ENCODE results near the gene SMARCAD1. TPM values are rescaled to one million over a fixed set of nuclear protein-coding genes. Genes with fewer than 3 reads are reported as not detected.

SMARCAD1 gene
- total and polyA plus RNA-seq, 9 of the 15 experiments (the other 6 are each of a cell fraction or from before 2014, with no cell fraction given) = 11.2 to 52.2 (median 34.6) TPM

DNA sequence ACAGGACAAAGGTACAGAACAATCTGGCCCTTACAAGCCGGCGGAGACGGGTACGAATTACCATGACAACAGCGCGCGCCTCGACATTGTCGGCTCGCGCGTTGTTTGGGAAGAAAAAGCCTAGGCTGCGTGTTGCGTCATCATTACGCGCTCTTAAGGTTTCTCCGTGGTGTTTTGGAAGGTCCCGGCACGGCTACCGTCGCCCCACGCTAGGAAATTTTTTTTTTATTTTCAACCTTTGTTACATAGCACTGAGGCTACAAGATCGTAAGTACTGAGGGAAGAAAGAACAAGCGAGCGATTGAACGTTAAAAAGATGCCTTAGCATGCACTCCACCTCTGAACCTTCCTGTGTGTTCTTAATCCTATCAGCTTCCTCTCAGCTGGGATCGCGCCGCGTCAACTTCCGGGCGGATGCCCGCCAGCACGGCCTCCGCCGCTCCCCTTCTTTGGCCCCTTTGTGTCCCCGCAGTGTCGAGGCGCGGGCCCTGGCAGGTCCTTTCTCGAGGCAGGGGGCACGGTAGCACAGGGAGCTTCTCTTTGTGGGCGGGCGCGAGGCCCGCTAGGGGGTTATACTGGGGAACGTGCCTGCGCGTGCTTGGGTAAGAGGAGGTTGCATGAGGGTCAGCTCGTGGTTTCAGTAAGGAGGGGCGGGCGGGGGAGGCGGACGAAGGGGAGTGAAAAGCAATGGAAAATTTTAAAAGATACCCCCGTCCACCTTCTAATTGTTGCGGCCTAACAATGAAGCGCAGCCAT is at the start of gene SMARCAD1 (continued):
- TF ChIP-seq ETV1 (tag; conservative IDR thresholded peaks at IDR 0.05; ENCODE audit: low read depth) = peak; percentile 89
- no peak for TF ChIP-seq SMAD2 (IDR thresholded peaks at IDR 0.05; ENCODE audit: low read depth, low read length)
- TF ChIP-seq, protein P1, sequence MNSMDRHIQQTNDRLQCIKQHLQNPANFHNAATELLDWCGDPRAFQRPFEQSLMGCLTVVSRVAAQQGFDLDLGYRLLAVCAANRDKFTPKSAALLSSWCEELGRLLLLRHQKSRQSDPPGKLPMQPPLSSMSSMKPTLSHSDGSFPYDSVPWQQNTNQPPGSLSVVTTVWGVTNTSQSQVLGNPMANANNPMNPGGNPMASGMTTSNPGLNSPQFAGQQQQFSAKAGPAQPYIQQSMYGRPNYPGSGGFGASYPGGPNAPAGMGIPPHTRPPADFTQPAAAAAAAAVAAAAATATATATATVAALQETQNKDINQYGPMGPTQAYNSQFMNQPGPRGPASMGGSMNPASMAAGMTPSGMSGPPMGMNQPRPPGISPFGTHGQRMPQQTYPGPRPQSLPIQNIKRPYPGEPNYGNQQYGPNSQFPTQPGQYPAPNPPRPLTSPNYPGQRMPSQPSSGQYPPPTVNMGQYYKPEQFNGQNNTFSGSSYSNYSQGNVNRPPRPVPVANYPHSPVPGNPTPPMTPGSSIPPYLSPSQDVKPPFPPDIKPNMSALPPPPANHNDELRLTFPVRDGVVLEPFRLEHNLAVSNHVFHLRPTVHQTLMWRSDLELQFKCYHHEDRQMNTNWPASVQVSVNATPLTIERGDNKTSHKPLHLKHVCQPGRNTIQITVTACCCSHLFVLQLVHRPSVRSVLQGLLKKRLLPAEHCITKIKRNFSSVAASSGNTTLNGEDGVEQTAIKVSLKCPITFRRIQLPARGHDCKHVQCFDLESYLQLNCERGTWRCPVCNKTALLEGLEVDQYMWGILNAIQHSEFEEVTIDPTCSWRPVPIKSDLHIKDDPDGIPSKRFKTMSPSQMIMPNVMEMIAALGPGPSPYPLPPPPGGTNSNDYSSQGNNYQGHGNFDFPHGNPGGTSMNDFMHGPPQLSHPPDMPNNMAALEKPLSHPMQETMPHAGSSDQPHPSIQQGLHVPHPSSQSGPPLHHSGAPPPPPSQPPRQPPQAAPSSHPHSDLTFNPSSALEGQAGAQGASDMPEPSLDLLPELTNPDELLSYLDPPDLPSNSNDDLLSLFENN (IDR thresholded peaks at IDR 0.05; ENCODE audit: low read depth in 2 of 2, low read length in 2 of 2) = no peak
- TF ChIP-seq POLR2B (IDR thresholded peaks at IDR 0.05; ENCODE audit: low read depth, partially characterized antibody) = peak; percentile 80
- TF ChIP-seq SIX5 (IDR thresholded peaks at IDR 0.05; ENCODE audit: borderline replicate concordance in 1 of 2, insufficient read depth in 1 of 2, low read depth in 1 of 2, low read length in 2 of 2) = no peak
- no peak for TF ChIP-seq MYBL2 (IDR thresholded peaks at IDR 0.05; ENCODE audit: low read depth)
- no peak for TF ChIP-seq MYBL2 (CRISPR knock-in tag; IDR thresholded peaks at IDR 0.05; ENCODE audit: borderline replicate concordance)
- peak; percentile 45; the same call in 1 of the 2 replicates for TF ChIP-seq NCOA1 (IDR thresholded peaks at IDR 0.05; ENCODE audit: low read depth)
- TF ChIP-seq, protein P2, sequence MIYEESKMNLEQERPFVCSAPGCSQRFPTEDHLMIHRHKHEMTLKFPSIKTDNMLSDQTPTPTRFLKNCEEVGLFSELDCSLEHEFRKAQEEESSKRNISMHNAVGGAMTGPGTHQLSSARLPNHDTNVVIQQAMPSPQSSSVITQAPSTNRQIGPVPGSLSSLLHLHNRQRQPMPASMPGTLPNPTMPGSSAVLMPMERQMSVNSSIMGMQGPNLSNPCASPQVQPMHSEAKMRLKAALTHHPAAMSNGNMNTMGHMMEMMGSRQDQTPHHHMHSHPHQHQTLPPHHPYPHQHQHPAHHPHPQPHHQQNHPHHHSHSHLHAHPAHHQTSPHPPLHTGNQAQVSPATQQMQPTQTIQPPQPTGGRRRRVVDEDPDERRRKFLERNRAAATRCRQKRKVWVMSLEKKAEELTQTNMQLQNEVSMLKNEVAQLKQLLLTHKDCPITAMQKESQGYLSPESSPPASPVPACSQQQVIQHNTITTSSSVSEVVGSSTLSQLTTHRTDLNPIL (CRISPR knock-in tag; IDR thresholded peaks at IDR 0.05) = no peak
- TF ChIP-seq, protein P3, sequence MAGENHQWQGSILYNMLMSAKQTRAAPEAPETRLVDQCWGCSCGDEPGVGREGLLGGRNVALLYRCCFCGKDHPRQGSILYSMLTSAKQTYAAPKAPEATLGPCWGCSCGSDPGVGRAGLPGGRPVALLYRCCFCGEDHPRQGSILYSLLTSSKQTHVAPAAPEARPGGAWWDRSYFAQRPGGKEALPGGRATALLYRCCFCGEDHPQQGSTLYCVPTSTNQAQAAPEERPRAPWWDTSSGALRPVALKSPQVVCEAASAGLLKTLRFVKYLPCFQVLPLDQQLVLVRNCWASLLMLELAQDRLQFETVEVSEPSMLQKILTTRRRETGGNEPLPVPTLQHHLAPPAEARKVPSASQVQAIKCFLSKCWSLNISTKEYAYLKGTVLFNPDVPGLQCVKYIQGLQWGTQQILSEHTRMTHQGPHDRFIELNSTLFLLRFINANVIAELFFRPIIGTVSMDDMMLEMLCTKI (IDR thresholded peaks at IDR 0.05; ENCODE audit: partially characterized antibody) = no peak
- peak; percentile 50; the same call in 1 of the 2 replicates for TF ChIP-seq KLF1 (tag; IDR thresholded peaks at IDR 0.05)
- TF ChIP-seq, protein P4, sequence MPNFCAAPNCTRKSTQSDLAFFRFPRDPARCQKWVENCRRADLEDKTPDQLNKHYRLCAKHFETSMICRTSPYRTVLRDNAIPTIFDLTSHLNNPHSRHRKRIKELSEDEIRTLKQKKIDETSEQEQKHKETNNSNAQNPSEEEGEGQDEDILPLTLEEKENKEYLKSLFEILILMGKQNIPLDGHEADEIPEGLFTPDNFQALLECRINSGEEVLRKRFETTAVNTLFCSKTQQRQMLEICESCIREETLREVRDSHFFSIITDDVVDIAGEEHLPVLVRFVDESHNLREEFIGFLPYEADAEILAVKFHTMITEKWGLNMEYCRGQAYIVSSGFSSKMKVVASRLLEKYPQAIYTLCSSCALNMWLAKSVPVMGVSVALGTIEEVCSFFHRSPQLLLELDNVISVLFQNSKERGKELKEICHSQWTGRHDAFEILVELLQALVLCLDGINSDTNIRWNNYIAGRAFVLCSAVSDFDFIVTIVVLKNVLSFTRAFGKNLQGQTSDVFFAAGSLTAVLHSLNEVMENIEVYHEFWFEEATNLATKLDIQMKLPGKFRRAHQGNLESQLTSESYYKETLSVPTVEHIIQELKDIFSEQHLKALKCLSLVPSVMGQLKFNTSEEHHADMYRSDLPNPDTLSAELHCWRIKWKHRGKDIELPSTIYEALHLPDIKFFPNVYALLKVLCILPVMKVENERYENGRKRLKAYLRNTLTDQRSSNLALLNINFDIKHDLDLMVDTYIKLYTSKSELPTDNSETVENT (CRISPR knock-in tag; IDR thresholded peaks at IDR 0.05) = peak; percentile 14; the same call in 1 of the 2 replicates
- peak; percentile 68 for TF ChIP-seq NR2C1 (IDR thresholded peaks at IDR 0.05)
- TF ChIP-seq NR2C1 (tag; IDR thresholded peaks at IDR 0.05) = peak; percentile 74; the same call in 1 of the 2 replicates
- TF ChIP-seq TEAD4 (IDR thresholded peaks at IDR 0.05; ENCODE audit: low read length) = 0 out of 2 replicates have a peak, but pooled peaks have one; percentile 15
- TF ChIP-seq TEAD4 (CRISPR knock-in tag; IDR thresholded peaks at IDR 0.05; ENCODE audit: borderline replicate concordance) = no peak
- no peak for TF ChIP-seq NELFE (IDR thresholded peaks at IDR 0.05; ENCODE audit: insufficient read depth, insufficient read length)
- no peak for TF ChIP-seq ZZZ3 (IDR thresholded peaks at IDR 0.05)
- TF ChIP-seq RBM22 (IDR thresholded peaks at IDR 0.05; ENCODE audit: low read depth, low read length, poor library complexity, severe bottlenecking) = peak; percentile 79

All from K562 (cell line).